Measurements from ENCODE around the gene MMP28.

GRCh38 chr17:35726953-35727460 lies 68.4 kb downstream of the MMP28 start:
- TF ChIP-seq CTCF (conservative IDR thresholded peaks at IDR 0.05; ENCODE audit: low read length): no peak
- TF ChIP-seq EZH2phosphoT487 (IDR thresholded peaks at IDR 0.05; ENCODE audit: borderline replicate concordance, low read depth, low read length): no peak
